Stomach smooth muscle (tissue), 2 donors: ENCODE measurements around the gene UQCC5.

Experiments
- H3K27ac ChIP-seq: one replicate; pipeline ENCODE4 v1.7.0; 2013; ENCODE audit warnings: mild to moderate bottlenecking, low read length, inconsistent platforms
- H3K27me3 ChIP-seq, 2 donors: one replicate each; pipeline ENCODE4 v1.7.0; 2013; ENCODE audit warnings: low read length in 2 of 2; ENCODE audit not compliant: insufficient read depth in 2 of 2, control insufficient read depth in 1 of 2
- H3K36me3 ChIP-seq, 2 donors: one replicate each; pipeline ENCODE4 v1.7.0; 2013; ENCODE audit warnings: low read length in 2 of 2; ENCODE audit not compliant: control insufficient read depth in 2 of 2, insufficient read depth in 2 of 2
- H3K4me1 ChIP-seq: one replicate; pipeline ENCODE4 v1.7.0; 2013; ENCODE audit warnings: low read length; ENCODE audit not compliant: control insufficient read depth, insufficient read depth
- H3K4me3 ChIP-seq, 2 donors: one replicate each; pipeline ENCODE4 v1.7.0; 2013; ENCODE audit warnings: low read length in 2 of 2
- H3K9ac ChIP-seq, 2 donors: one replicate each; pipeline ENCODE4 v1.7.0; 2013; ENCODE audit warnings: low read length in 2 of 2, mild to moderate bottlenecking in 1 of 2
- H3K9me3 ChIP-seq, 2 donors: one replicate each; pipeline ENCODE4 v1.7.0; 2013; ENCODE audit warnings: low read length in 2 of 2; ENCODE audit not compliant: control insufficient read depth in 2 of 2
- donor health status: healthy.
- donor health status: Pancreatic carcinoma.

UQCC5 gene

DNA sequence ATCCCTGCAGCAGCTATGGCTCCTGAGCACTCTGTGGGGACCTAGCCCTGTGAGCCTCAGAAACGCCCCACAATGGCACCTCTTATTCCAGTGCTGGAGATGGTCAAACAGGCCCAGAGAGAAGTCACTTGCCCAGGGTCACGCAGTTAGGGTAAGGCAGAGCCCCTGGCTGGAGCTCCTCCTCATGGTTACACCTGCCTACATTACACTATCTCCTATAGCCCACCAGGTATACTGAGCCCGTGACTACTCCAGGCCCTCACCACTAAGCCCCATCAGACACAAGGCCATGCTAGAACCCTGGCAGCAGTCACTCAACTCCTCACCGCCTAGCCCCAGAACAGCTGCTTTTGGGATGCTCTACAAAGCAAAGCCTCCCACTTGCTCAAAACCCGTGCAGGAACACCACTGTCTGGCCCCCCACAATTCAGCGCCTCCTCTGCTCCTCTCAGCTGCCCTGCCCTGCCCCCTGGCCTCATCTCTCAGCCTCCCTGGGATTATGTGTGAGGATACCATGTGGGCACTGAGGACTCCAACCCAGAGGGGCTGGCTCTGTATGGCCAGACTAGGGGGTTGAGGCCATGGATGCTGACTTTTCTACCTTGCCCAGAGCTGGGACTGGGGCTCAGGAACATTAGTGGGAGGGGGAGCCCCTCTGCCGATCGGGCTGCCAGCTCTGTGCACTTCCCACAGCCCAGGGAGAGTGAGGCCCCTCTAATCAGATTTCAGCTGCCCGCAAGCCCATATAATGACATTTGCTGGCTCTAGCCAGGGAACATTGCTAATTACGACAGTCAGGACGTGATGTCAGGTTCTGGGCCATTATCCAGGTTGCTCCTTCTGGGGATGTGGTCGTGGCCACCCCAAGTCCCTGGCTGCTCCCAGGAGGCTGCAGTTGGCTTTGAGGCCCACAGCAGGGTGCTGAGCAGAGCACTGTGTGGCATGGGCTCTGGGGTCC is 6.8 kb upstream of the UQCC5 start:
- Histone ChIP-seq H3K4me1 (peaks cover 24% of the 10 kb centered on the region), H3K4me3 (no peak overlapping the region), H3K36me3 (peaks cover 0 to 6% of the 10 kb centered on the region in 2 donors), H3K27ac (no peak overlapping the region), H3K9me3 (no peaks in the 10 kb centered on the region), H3K27me3 (no peaks in the 10 kb centered on the region), H3K9ac (no peak overlapping the region)

GRCh38 chr3:52530918-52531826 is 5.2 kb upstream of the UQCC5 start:
- Histone ChIP-seq H3K9me3 (no peaks in the 10 kb centered on the region), H3K4me3 (no peak overlapping the region), H3K27me3 (no peaks in the 10 kb centered on the region), H3K27ac (peak overlapping the region; percentile 24), H3K9ac (no peak overlapping the region), H3K36me3 (peaks cover 0 to 6% of the 10 kb centered on the region in 2 donors), H3K4me1 (peaks cover 22% of the 10 kb centered on the region)

- Histone ChIP-seq H3K27me3 (no peaks in the 10 kb centered on the region), H3K36me3 (peaks cover 0 to 6% of the 10 kb centered on the region in 2 donors), H3K4me1 (peaks cover 27% of the 10 kb centered on the region), H3K4me3 (peak overlapping the region in 1 of 2 donors; percentile 69), H3K9ac (no peak overlapping the region), H3K9me3 (no peaks in the 10 kb centered on the region), H3K27ac (peak overlapping the region; percentile 24)
Measured at GRCh38 chr3:52531860-52532516, 4.4 kb upstream of the UQCC5 start.

DNA sequence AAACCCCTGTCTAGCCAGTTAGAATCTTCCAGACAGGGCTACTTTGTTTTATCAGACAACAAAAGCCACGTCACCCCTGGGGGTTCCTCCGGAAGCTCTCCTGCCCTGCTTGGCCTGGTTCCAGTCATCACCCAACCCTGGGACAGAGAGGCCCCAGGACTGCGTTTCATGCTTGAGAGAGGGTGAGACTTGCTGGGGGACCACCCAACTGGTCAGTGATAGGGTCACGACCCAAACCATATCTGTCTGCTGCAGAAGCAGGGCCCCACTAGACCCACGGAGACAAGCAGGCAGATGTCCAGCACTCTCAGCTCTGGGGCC is 3.9 kb upstream of the UQCC5 start:
- Histone ChIP-seq H3K4me3 (peak overlapping the region in 1 of 2 donors; percentile 69), H3K9ac (no peak overlapping the region), H3K9me3 (no peaks in the 10 kb centered on the region), H3K36me3 (peaks cover 0 to 5% of the 10 kb centered on the region in 2 donors), H3K27ac (no peak overlapping the region), H3K4me1 (peaks cover 30% of the 10 kb centered on the region), H3K27me3 (no peaks in the 10 kb centered on the region)

- no peaks in the 10 kb centered on the region for H3K27me3 ChIP-seq
- peaks cover 35% of the 10 kb centered on the region for H3K4me1 ChIP-seq
- H3K4me3 ChIP-seq: peak overlapping the region; percentile 5 to 69
- H3K9ac ChIP-seq: no peak overlapping the region
- no peaks in the 10 kb centered on the region for H3K9me3 ChIP-seq
- no peak overlapping the region for H3K27ac ChIP-seq
- peaks cover 0 to 2% of the 10 kb centered on the region in 2 donors for H3K36me3 ChIP-seq
Measured at GRCh38 chr3:52532838-52533622, 3.4 kb upstream of the UQCC5 start.

GRCh38 chr3:52533623-52534280 is 2.7 kb upstream of the UQCC5 start, which contains the start of gene NT5DC2:
TSS of gene NT5DC2 (minus strand) at chr3:52533857. CDS start at chr3:52533737, 120 bp downstream.
- Histone ChIP-seq H3K36me3 (peaks cover 0 to 2% of the 10 kb centered on the region in 2 donors), H3K27ac (peak within 1 kb of the TSS; percentile 41), H3K4me1 (peaks cover 43% of the 10 kb centered on the region), H3K9me3 (no peaks in the 10 kb centered on the region), H3K9ac (peak within 1 kb of the TSS; percentile 30 to 55), H3K27me3 (no peaks in the 10 kb centered on the region), H3K4me3 (peak within 1 kb of the TSS; percentile 44 to 74)

DNA sequence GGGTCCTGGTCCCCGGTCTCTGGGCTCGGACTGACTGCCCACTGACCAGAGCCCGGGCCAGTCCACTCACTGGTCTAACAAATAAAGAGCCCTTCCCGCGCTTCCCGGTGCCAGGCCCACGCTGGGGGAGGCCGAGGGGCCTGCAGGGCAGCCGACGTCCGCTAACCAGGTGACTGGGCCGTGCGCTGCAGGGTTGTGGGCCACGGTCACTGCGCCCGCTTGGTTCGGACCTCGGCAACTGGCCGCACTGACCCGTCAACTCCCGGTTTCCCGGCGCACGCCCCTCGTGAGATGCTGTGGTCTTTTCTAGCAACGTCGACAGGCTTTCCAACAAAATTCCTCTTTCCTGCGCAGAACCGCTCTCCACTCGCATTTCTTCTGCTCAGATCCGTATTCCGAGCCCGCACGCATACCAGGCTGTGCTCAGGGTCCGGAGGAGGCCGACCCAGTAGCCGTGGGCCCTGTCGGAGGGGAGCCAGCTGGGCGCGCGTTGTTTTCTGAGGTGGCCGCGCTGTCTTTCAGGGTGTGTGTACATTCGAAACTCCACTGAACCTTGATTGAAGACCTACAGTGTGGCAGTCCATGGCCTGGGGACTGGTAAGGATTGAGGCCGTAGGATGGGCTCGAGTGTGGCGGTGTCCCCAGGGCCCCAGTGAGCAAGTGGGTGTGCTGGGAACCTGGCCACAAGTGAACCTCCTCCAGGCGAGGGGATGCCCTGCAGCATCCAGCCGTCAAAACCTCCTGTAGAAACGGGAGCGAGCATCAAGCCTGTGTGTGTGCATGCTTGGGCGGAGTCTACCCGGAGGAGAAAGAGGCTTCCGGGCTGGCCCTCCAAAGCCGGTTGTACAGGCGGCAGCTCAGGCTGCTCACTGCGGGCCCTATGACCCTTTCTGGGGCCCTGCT is 1.9 kb upstream of the UQCC5 start:
- peaks cover 49% of the 10 kb centered on the region for H3K4me1 ChIP-seq
- H3K9me3 ChIP-seq: no peaks in the 10 kb centered on the region
- H3K27ac ChIP-seq: peak overlapping the region; percentile 41
- peak overlapping the region; percentile 44 to 74 for H3K4me3 ChIP-seq
- no peaks in the 10 kb centered on the region for H3K36me3 ChIP-seq
- H3K27me3 ChIP-seq: no peaks in the 10 kb centered on the region
- H3K9ac ChIP-seq: peak overlapping the region; percentile 30 to 55

DNA sequence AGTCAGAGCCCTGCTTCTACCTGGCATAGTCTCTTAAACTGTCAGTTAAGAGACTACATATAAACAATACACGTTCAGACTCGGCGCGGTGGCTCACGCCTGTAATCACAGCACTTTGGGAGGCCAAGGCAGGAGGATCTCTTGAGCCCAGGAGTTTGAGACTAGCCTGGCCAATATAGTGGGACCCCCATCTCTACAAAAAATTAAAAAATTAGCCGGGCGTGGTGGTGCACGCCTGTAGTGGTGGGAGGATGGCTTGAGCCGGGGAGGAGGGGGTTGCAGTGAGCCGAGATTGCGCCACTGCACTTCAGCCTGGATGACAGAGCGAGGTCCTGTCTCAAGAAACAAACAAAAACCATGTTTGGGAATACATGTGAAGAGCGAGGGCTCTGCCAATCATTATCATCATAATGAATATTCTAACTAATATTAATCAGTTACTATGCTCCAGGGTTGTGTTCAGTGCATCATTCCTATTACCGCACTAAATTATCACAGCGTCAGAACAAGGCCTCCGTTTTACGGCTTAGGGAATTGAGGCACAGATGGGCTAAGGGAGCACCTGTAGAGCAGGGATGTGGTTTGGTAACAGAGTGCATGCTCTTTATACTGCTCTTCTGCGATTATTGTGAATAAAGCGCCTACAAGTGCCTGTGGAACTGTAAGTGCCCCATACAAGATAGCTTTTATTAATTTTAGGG is 844 bp upstream of the UQCC5 start:
- Histone ChIP-seq H3K36me3 (peaks cover 0 to 4% of the 10 kb centered on the region in 2 donors), H3K9me3 (no peaks in the 10 kb centered on the region), H3K27me3 (no peaks in the 10 kb centered on the region), H3K9ac (no peak overlapping the region), H3K4me3 (peak overlapping the region; percentile 27 to 31), H3K27ac (no peak overlapping the region), H3K4me1 (peaks cover 49% of the 10 kb centered on the region)

GRCh38 chr3:52536112-52536368 is 365 bp upstream of the UQCC5 start:
- Histone ChIP-seq H3K9me3 (no peaks in the 10 kb centered on the region), H3K4me3 (peak overlapping the region; percentile 27 to 31), H3K27me3 (no peaks in the 10 kb centered on the region), H3K36me3 (peaks cover 0 to 9% of the 10 kb centered on the region in 2 donors), H3K27ac (no peak overlapping the region), H3K4me1 (peaks cover 49% of the 10 kb centered on the region), H3K9ac (no peak overlapping the region)
